CD4-positive, CD25-positive, alpha-beta regulatory T cell (primary cell): ENCODE results near the gene LRRC55. TPM values are rescaled to one million over a fixed set of nuclear protein-coding genes. Genes with fewer than 3 reads are reported as not detected.

Experiments used
- ATAC-seq, 2 donors: fragments of 150-1000 bp; cut with Tn5 transposase; one replicate each; pipeline ENCODE4 v1.10.0; 2021; ENCODE audit warnings: low read depth in 2 of 2, moderate number of reproducible peaks in 2 of 2, moderate library complexity in 1 of 2
- DNase-seq, 3 donors: peaks; one replicate each; pipeline versions ENCODE4 v3.0.0 to v3.0.0-alpha.2; 2012 to 2022; ENCODE audit warnings: mixed read lengths in 1 of 3
- H3K27ac ChIP-seq: one replicate; pipeline ENCODE4 v1.7.0; 2013; ENCODE audit warnings: mild to moderate bottlenecking, low read length; ENCODE audit not compliant: insufficient read depth, poor library complexity, severe bottlenecking
- H3K27me3 ChIP-seq: one replicate; pipeline ENCODE4 v1.7.0; 2013; ENCODE audit warnings: low read length; ENCODE audit not compliant: control insufficient read depth, insufficient read depth
- H3K36me3 ChIP-seq: one replicate; pipeline ENCODE4 v1.7.0; 2013; ENCODE audit warnings: mild to moderate bottlenecking, low read length, moderate library complexity; ENCODE audit not compliant: control insufficient read depth, insufficient read depth
- H3K4me1 ChIP-seq: 2 replicates; pipeline ENCODE4 v1.7.0; 2013; ENCODE audit warnings: mild to moderate bottlenecking, low read length; ENCODE audit not compliant: insufficient read depth, control insufficient read depth, poor library complexity, severe bottlenecking
- H3K4me3 ChIP-seq: one replicate; pipeline ENCODE4 v1.7.0; 2013; ENCODE audit warnings: low read depth, mild to moderate bottlenecking, low read length, moderate library complexity
- H3K9me3 ChIP-seq, 2 experiments: 1 replicate in 1 of 2; 2 replicates in 1 of 2; pipeline ENCODE4 v1.7.0; 2013; ENCODE audit warnings: low read length in 2 of 2, mild to moderate bottlenecking in 1 of 2, moderate library complexity in 1 of 2; ENCODE audit not compliant: control insufficient read depth in 2 of 2
- H3K27ac Mint-ChIP-seq, 3 donors: one replicate each; pipeline ENCODE4 v1.8.0; 2020 to 2022; ENCODE audit warnings: mild to moderate bottlenecking in 3 of 3, mixed read lengths in 3 of 3, moderate library complexity in 2 of 3
- H3K27me3 Mint-ChIP-seq: one replicate; pipeline ENCODE4 v1.8.0; 2022; ENCODE audit warnings: mild to moderate bottlenecking, mixed read lengths
- H3K36me3 Mint-ChIP-seq: one replicate; pipeline ENCODE4 v1.8.0; 2020; ENCODE audit warnings: mixed read lengths
- H3K4me1 Mint-ChIP-seq, 4 donors: one replicate each; pipeline ENCODE4 v1.8.0; 2020 to 2022; ENCODE audit warnings: mixed read lengths in 4 of 4, mild to moderate bottlenecking in 1 of 4
- H3K4me3 Mint-ChIP-seq, 4 donors: one replicate each; pipeline ENCODE4 v1.8.0; 2020 to 2022; ENCODE audit warnings: mild to moderate bottlenecking in 4 of 4, mixed read lengths in 4 of 4, moderate library complexity in 3 of 4
- H3K9me3 Mint-ChIP-seq, 7 donors: one replicate each; pipeline ENCODE4 v1.8.0; 2020 to 2022; ENCODE audit warnings: mixed read lengths in 7 of 7, mild to moderate bottlenecking in 3 of 7, moderate library complexity in 2 of 7
- polyA plus RNA-seq, 4 donors: library from polyadenylated mRNA; unstranded; fragments of 300-500 nt; fragmentation: Illumina TruSeq; gene quantifications; one replicate each; pipeline ENCODE4 v1.2.3, GENCODE V29; 2021
- total RNA-seq: library from RNA; stranded (reverse); gene quantifications from one replicate; pipeline ENCODE4 v1.2.3, GENCODE V29; 2022

Gene LRRC55
- total and polyA plus RNA-seq, 5 donors from 2014 or later, result not detected

DNA sequence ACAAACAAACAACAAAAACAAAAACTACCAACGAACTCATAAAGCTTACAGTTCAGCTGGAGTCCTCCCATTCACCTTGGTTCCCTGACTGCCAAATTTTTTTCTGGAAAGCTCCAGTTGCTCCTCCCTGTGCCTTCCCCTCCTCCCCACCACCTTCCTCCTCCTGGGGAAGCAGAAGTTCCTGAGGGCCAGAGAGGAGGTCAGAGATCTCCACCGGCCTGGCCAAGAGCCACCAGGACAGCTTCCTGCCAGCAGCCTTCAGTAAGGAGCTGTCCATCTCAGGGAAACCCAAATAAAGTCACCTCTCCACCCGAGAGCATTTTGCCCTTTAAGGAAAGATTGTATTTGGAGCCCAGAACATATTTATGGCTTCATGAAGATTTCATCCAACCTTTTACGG lies 35.3 kb downstream of the LRRC55 start:
- no peaks in the 10 kb centered on the region for H3K4me1 Mint-ChIP-seq
- DNase-seq, result no peak
- peaks cover 6% of the 10 kb centered on the region for H3K27me3 Mint-ChIP-seq
- H3K36me3 Mint-ChIP-seq, result no peaks in the 10 kb centered on the region
- no peaks in the 10 kb centered on the region for H3K36me3 ChIP-seq
- no peak overlapping the region for H3K4me3 ChIP-seq
- H3K27ac ChIP-seq, result no peak overlapping the region
- no peak for ATAC-seq
- no peaks in the 10 kb centered on the region for H3K4me1 ChIP-seq
- no peak overlapping the region for H3K4me3 Mint-ChIP-seq
- no peaks in the 10 kb centered on the region for H3K27me3 ChIP-seq
- H3K9me3 ChIP-seq, result no peaks in the 10 kb centered on the region
- H3K9me3 Mint-ChIP-seq, result peaks cover 0 to 1% (median 0%) of the 10 kb centered on the region in 7 donors
- no peak overlapping the region for H3K27ac Mint-ChIP-seq

DNA sequence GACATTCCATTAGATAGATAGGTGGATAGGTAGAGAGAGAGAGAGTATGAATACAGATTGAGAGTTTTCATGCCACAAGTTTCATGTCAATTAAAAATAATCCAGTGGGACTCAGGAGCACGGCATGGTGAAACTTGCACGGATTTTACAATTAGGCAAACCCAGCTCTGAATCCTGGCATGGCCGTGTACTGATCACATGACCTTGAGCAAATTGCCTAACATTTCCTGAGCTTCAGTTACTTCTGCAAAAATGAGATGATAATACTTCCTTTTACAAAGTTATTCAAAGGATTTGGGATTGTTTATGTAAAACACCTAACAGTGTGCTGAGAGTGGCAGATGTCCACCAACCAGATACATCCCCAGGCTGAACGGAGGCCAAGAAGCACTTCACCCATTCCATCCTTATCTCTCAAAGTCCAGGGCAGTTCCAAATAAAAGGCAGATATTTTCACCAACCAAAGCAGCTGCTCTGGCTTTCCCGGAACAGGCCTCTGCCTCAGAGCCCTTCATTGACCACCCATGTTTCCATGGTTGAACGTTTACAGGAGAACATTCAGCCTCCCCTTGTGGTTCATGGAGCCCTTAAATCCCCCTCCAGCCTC lies 37.4 kb downstream of the LRRC55 start:
- no peaks in the 10 kb centered on the region for H3K27me3 ChIP-seq
- ATAC-seq (no peak), DNase-seq (no peak)
- no peaks in the 10 kb centered on the region for H3K9me3 ChIP-seq
- no peaks in the 10 kb centered on the region for H3K36me3 ChIP-seq
- H3K27me3 Mint-ChIP-seq, result peaks cover 6% of the 10 kb centered on the region
- no peak overlapping the region for H3K4me3 ChIP-seq
- no peaks in the 10 kb centered on the region for H3K4me1 ChIP-seq
- no peak overlapping the region for H3K27ac ChIP-seq
- no peaks in the 10 kb centered on the region for H3K36me3 Mint-ChIP-seq
- H3K4me3 Mint-ChIP-seq, result no peak overlapping the region
- no peaks in the 10 kb centered on the region for H3K4me1 Mint-ChIP-seq
- H3K9me3 Mint-ChIP-seq, result peaks cover 0 to 1% (median 0%) of the 10 kb centered on the region in 7 donors
- no peak overlapping the region for H3K27ac Mint-ChIP-seq

DNA sequence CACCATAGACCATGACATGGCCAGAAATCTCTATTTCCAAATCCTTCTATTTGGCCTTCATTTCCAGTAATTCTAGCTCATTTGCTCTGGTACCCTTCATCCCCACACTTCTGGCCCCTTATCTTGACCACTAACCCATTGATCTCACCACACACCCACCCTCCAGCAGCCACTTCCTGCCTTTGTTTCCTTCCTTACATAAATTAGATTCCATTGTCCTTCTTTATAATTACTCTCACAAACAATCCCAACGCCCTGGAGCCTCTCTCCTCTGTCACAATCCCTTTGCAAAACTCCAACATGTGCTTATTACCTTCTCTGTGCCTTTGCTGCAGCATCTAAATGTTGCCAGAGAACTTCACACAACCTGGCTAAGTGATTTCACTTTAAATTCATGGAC lies 40.5 kb downstream of the LRRC55 start:
- ATAC-seq (no peak), DNase-seq (no peak)
- H3K9me3 Mint-ChIP-seq, result peaks cover 0 to 1% (median 0%) of the 10 kb centered on the region in 7 donors
- H3K36me3 ChIP-seq, result no peaks in the 10 kb centered on the region
- H3K27ac Mint-ChIP-seq, result no peak overlapping the region
- no peak overlapping the region for H3K27ac ChIP-seq
- no peaks in the 10 kb centered on the region for H3K9me3 ChIP-seq
- H3K4me3 Mint-ChIP-seq, result no peak overlapping the region
- H3K4me1 Mint-ChIP-seq, result no peaks in the 10 kb centered on the region
- H3K27me3 ChIP-seq, result no peaks in the 10 kb centered on the region
- H3K4me3 ChIP-seq, result no peak overlapping the region
- no peaks in the 10 kb centered on the region for H3K36me3 Mint-ChIP-seq
- H3K27me3 Mint-ChIP-seq, result peaks cover 5% of the 10 kb centered on the region
- no peaks in the 10 kb centered on the region for H3K4me1 ChIP-seq

DNA sequence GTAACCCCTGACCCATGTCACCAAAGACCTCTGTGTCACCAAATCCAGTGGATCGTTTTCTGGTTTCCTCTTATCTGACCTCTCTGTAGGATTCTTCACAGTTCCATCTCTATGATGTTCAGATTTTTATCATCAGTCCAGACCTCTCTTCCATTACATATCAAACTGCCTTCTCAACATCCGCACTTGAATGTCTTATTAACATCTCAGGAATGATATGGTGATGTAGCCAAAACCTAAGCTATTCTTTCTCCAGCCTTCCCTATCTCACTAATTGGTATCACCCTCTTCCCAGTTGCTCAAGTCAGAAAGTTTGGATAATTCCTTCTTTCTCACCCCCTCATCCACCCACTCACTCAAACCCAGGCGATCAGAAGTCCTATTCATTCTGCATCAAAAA lies 41.8 kb downstream of the LRRC55 start:
- no peaks in the 10 kb centered on the region for H3K36me3 ChIP-seq
- H3K27ac ChIP-seq, result no peak overlapping the region
- no peaks in the 10 kb centered on the region for H3K4me1 ChIP-seq
- Mint-ChIP-seq H3K9me3 (peaks cover 0 to 1% (median 0%) of the 10 kb centered on the region in 7 donors), H3K4me3 (no peak overlapping the region), H3K27ac (no peak overlapping the region), H3K27me3 (peaks cover 4% of the 10 kb centered on the region), H3K36me3 (no peaks in the 10 kb centered on the region), H3K4me1 (no peaks in the 10 kb centered on the region)
- H3K4me3 ChIP-seq, result no peak overlapping the region
- no peak for ATAC-seq
- H3K27me3 ChIP-seq, result no peaks in the 10 kb centered on the region
- no peak for DNase-seq
- H3K9me3 ChIP-seq, result no peaks in the 10 kb centered on the region

DNA sequence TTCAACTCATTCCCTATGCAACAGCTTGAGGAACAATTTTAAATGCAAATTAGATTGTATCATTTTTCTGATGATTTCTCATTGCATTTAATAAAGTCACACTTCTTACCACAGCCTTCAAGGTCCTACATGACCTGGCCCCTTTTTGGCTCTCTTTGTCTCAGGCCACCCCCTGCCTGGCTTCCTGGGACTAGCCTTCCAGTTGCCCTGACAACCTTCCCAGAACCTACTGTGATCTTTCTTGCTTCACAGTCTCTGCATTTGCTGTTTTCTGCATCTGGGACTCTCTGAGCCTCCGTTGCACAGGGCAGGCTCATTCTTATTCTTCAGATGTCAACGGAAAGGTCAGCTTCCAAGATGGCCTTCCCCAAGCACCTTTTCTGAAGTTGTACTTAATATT lies 42.4 kb downstream of the LRRC55 start:
- H3K4me1 ChIP-seq, result no peaks in the 10 kb centered on the region
- no peak overlapping the region for H3K27ac ChIP-seq
- ATAC-seq (no peak), DNase-seq (no peak)
- H3K4me3 ChIP-seq, result no peak overlapping the region
- no peak overlapping the region for H3K27ac Mint-ChIP-seq
- H3K4me1 Mint-ChIP-seq, result no peaks in the 10 kb centered on the region
- H3K27me3 Mint-ChIP-seq, result peaks cover 8% of the 10 kb centered on the region
- H3K4me3 Mint-ChIP-seq, result no peak overlapping the region
- no peaks in the 10 kb centered on the region for H3K27me3 ChIP-seq
- no peaks in the 10 kb centered on the region for H3K36me3 Mint-ChIP-seq
- H3K9me3 Mint-ChIP-seq, result peaks cover 0 to 1% (median 0%) of the 10 kb centered on the region in 7 donors
- H3K9me3 ChIP-seq, result no peaks in the 10 kb centered on the region
- H3K36me3 ChIP-seq, result no peaks in the 10 kb centered on the region

DNA sequence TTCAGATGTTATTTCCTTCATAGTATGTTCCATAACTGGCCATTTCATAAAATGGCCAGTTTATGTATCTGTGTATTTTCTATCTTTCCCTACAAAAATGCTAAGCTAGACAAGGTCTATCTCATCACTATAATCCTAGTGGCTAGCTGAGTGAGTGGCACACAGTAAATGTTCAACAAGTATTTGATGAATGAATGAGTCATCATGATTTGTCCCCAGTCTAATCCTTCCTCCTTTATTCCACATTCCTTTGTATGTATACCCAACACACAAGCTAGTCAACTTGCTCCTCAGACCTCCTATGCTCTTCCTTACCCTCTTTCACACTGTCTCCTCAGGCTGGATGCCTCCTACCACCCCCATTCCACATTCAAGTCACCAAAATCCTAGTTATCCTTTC lies 42.8 kb downstream of the LRRC55 start:
- Histone ChIP-seq H3K36me3 (no peaks in the 10 kb centered on the region), H3K4me3 (no peak overlapping the region), H3K27ac (no peak overlapping the region), H3K9me3 (no peaks in the 10 kb centered on the region), H3K27me3 (no peaks in the 10 kb centered on the region), H3K4me1 (no peaks in the 10 kb centered on the region)
- peaks cover 9% of the 10 kb centered on the region for H3K27me3 Mint-ChIP-seq
- no peak for DNase-seq
- peaks cover 0 to 1% (median 0%) of the 10 kb centered on the region in 7 donors for H3K9me3 Mint-ChIP-seq
- H3K4me3 Mint-ChIP-seq, result no peak overlapping the region
- ATAC-seq, result no peak
- no peaks in the 10 kb centered on the region for H3K36me3 Mint-ChIP-seq
- H3K4me1 Mint-ChIP-seq, result no peaks in the 10 kb centered on the region
- no peak overlapping the region for H3K27ac Mint-ChIP-seq

DNA sequence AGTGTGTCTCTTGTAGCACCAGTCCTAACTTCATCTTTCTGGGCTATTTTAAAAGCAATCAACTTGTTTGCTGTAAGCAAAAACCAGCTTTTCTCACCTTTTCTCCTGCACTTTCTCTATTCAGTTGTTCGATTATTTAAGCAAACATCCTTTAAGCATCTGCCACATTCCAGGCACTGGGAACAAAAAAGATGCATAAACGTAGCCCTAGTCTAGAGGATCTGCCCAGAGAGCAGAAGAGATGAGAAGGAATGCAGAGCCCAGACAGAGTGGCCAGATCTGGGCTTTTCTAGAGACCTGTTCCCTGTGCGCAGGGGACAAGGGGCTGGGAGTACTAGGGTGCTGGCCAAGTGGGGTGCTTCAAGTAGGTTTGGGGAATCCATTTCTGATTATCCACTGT lies 46.8 kb downstream of the LRRC55 start:
- Histone ChIP-seq H3K4me1 (no peaks in the 10 kb centered on the region), H3K9me3 (no peaks in the 10 kb centered on the region), H3K36me3 (no peaks in the 10 kb centered on the region), H3K27ac (no peak overlapping the region), H3K4me3 (no peak overlapping the region), H3K27me3 (peaks cover 9% of the 10 kb centered on the region)
- DNase-seq (no peak), ATAC-seq (no peak)
- peaks cover 0 to 3% (median 0%) of the 10 kb centered on the region in 7 donors for H3K9me3 Mint-ChIP-seq
- H3K36me3 Mint-ChIP-seq, result no peaks in the 10 kb centered on the region
- no peak overlapping the region for H3K4me3 Mint-ChIP-seq
- peaks cover 25% of the 10 kb centered on the region for H3K27me3 Mint-ChIP-seq
- H3K27ac Mint-ChIP-seq, result no peak overlapping the region
- H3K4me1 Mint-ChIP-seq, result no peaks in the 10 kb centered on the region

DNA sequence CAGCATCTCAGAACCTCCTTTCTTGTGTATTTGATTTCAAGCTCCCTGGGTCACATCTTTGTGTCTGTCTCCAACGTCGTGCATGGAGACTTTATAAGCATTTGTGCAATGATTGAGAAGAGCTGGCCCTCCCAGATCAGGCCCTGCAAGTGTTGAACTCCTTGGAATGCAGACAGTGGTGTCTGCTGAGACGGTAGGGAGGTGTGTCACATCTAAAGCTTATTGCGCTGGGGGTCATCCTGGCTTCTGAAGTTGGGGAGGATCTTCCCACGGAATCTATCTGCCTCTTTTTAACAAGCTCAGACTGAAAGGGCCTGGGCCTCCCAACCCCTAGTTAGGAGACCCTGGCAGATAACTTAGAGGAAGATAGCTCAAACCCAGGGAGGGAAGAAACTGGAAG lies 48.6 kb downstream of the LRRC55 start:
- peaks cover 36% of the 10 kb centered on the region for H3K27me3 Mint-ChIP-seq
- peaks cover 0 to 3% (median 0%) of the 10 kb centered on the region in 7 donors for H3K9me3 Mint-ChIP-seq
- H3K27ac Mint-ChIP-seq, result no peak overlapping the region
- no peak overlapping the region for H3K27ac ChIP-seq
- H3K4me1 Mint-ChIP-seq, result no peaks in the 10 kb centered on the region
- no peaks in the 10 kb centered on the region for H3K4me1 ChIP-seq
- no peaks in the 10 kb centered on the region for H3K36me3 Mint-ChIP-seq
- no peak overlapping the region for H3K4me3 ChIP-seq
- no peaks in the 10 kb centered on the region for H3K36me3 ChIP-seq
- ATAC-seq (no peak), DNase-seq (no peak)
- H3K9me3 ChIP-seq, result no peaks in the 10 kb centered on the region
- H3K4me3 Mint-ChIP-seq, result no peak overlapping the region
- H3K27me3 ChIP-seq, result peaks cover 9% of the 10 kb centered on the region
